Astrocyte (in vitro differentiated cells and primary cell): ENCODE data around the gene DLG1. TPM values are rescaled to one million over a fixed set of nuclear protein-coding genes. Genes with fewer than 3 reads are reported as not detected.

Experiments
- DNase-seq: peaks from one replicate; pipeline ENCODE4 v3.0.0-alpha.2; 2010; ENCODE audit warnings: low read depth
- FAIRE-seq: peaks from 2 replicates; lab custom pipeline; 2011; peaks lifted over from hg19 to GRCh38; lab: Jason Lieb, UNC
- H2AFZ ChIP-seq: 2 replicates; pipeline ENCODE4 v1.6.0; 2012; ENCODE audit warnings: low read depth, low read length, inconsistent platforms
- H3K27ac ChIP-seq: 2 replicates; pipeline ENCODE4 v1.5.1; 2011; ENCODE audit warnings: low read depth, low read length, inconsistent platforms
- H3K27me3 ChIP-seq: 2 replicates; pipeline ENCODE4 v1.6.0; 2011; ENCODE audit warnings: low read length, inconsistent platforms; ENCODE audit not compliant: insufficient read depth
- H3K36me3 ChIP-seq: 2 replicates; pipeline ENCODE4 v1.5.1; 2011; ENCODE audit warnings: low read length, inconsistent platforms; ENCODE audit not compliant: insufficient read depth
- H3K4me1 ChIP-seq: 2 replicates; pipeline ENCODE4 v1.5.1; 2011; ENCODE audit warnings: low read length, inconsistent platforms; ENCODE audit not compliant: insufficient read depth
- H3K4me2 ChIP-seq: 2 replicates; pipeline ENCODE4 v1.6.0; 2012; ENCODE audit warnings: low read length, inconsistent platforms
- H3K4me3 ChIP-seq: 2 replicates; pipeline ENCODE4 v1.5.1; 2011; ENCODE audit warnings: low read depth, mild to moderate bottlenecking, low read length, inconsistent platforms; ENCODE audit not compliant: insufficient read depth
- H3K79me2 ChIP-seq: 2 replicates; pipeline ENCODE4 v1.6.0; 2012; ENCODE audit warnings: mild to moderate bottlenecking, low read length, inconsistent platforms; ENCODE audit not compliant: insufficient read depth
- H3K9ac ChIP-seq: 2 replicates; pipeline ENCODE4 v1.6.0; 2012; ENCODE audit warnings: mild to moderate bottlenecking, low read length, inconsistent platforms
- H3K9me3 ChIP-seq: 2 replicates; pipeline ENCODE4 v1.5.1; 2012; ENCODE audit warnings: low read depth, mild to moderate bottlenecking, low read length, inconsistent platforms; ENCODE audit not compliant: insufficient read depth
- H4K20me1 ChIP-seq: 2 replicates; pipeline ENCODE4 v1.6.0; 2012; ENCODE audit warnings: low read length, inconsistent platforms; ENCODE audit not compliant: insufficient read depth
- H3K27ac Mint-ChIP-seq: one replicate; pipeline ENCODE4 v1.8.0; 2021; ENCODE audit warnings: mild to moderate bottlenecking, mixed read lengths; ENCODE audit not compliant: unreplicated experiment
- H3K27me3 Mint-ChIP-seq: one replicate; pipeline ENCODE4 v1.8.0; 2021; ENCODE audit warnings: low read depth, mixed read lengths; ENCODE audit not compliant: unreplicated experiment
- H3K36me3 Mint-ChIP-seq: one replicate; pipeline ENCODE4 v1.8.0; 2021; ENCODE audit warnings: low read depth, mixed read lengths; ENCODE audit not compliant: unreplicated experiment
- H3K4me1 Mint-ChIP-seq: one replicate; pipeline ENCODE4 v1.8.0; 2021; ENCODE audit warnings: low read depth, mixed read lengths; ENCODE audit not compliant: unreplicated experiment
- H3K4me3 Mint-ChIP-seq: one replicate; pipeline ENCODE4 v1.8.0; 2021; ENCODE audit warnings: mild to moderate bottlenecking, moderate library complexity, mixed read lengths; ENCODE audit not compliant: unreplicated experiment
- H3K9me3 Mint-ChIP-seq: one replicate; pipeline ENCODE4 v1.8.0; 2021; ENCODE audit warnings: mild to moderate bottlenecking, mixed read lengths; ENCODE audit not compliant: unreplicated experiment
- CTCF ChIP-seq: IDR thresholded peaks from 2 replicates; pipeline ENCODE4 v1.5.1; 2011; ENCODE audit warnings: low read depth, mild to moderate bottlenecking, inconsistent platforms, low read length, moderate library complexity; ENCODE audit not compliant: insufficient read depth
- EZH2 ChIP-seq: IDR thresholded peaks from 2 replicates; pipeline ENCODE4 v1.6.1; 2012; ENCODE audit warnings: mild to moderate bottlenecking, low read length, inconsistent platforms; ENCODE audit not compliant: insufficient read depth
- total RNA-seq: library from RNA; stranded (reverse); gene quantifications from 2 replicates; pipeline ENCODE4 v1.2.1, GENCODE V29; 2021

The DLG1 gene
- total RNA-seq, 1 donor from 2014 or later = 210 TPM

GRCh38 chr3:197104738-197105137 lies 193.7 kb downstream of the DLG1 start:
- DNase-seq = no peak
- no peak overlapping the region for H3K4me3 Mint-ChIP-seq
- peaks cover 32% of the 10 kb centered on the region for H3K36me3 ChIP-seq

GRCh38 chr3:197103766-197104165 lies 194.6 kb downstream of the DLG1 start:
- no peaks in the 10 kb centered on the region for H3K27me3 Mint-ChIP-seq
- no peak overlapping the region for H3K27ac ChIP-seq
- peaks cover 46% of the 10 kb centered on the region for H4K20me1 ChIP-seq
- H3K9me3 ChIP-seq = no peaks in the 10 kb centered on the region
- TF ChIP-seq CTCF (no peak), EZH2 (no peak)
- H3K4me1 Mint-ChIP-seq = no peaks in the 10 kb centered on the region
- peak; percentile 52 for DNase-seq
- H3K4me3 ChIP-seq = no peak overlapping the region
- H3K9me3 Mint-ChIP-seq = no peaks in the 10 kb centered on the region
- H2AFZ ChIP-seq = no peak overlapping the region
- H3K4me3 Mint-ChIP-seq = no peak overlapping the region
- peaks cover 21% of the 10 kb centered on the region for H3K79me2 ChIP-seq
- H3K36me3 Mint-ChIP-seq = peaks cover 26% of the 10 kb centered on the region
- no peak overlapping the region for H3K9ac ChIP-seq
- no peak overlapping the region for H3K4me2 ChIP-seq
- H3K36me3 ChIP-seq = peaks cover 30% of the 10 kb centered on the region
- H3K27me3 ChIP-seq = no peaks in the 10 kb centered on the region
- no peak overlapping the region for H3K27ac Mint-ChIP-seq
- H3K4me1 ChIP-seq = no peaks in the 10 kb centered on the region
- FAIRE-seq = no peak

More at GRCh38 chr3:197104738-197105137, 193.7 kb downstream of the DLG1 start:
- Mint-ChIP-seq H3K9me3 (no peaks in the 10 kb centered on the region), H3K4me1 (no peaks in the 10 kb centered on the region), H3K36me3 (peaks cover 27% of the 10 kb centered on the region), H3K27me3 (no peaks in the 10 kb centered on the region), H3K27ac (no peak overlapping the region)
- no peaks in the 10 kb centered on the region for H3K9me3 ChIP-seq
- H3K4me3 ChIP-seq = no peak overlapping the region
- no peak overlapping the region for H3K27ac ChIP-seq
- no peak overlapping the region for H2AFZ ChIP-seq
- no peak overlapping the region for H3K9ac ChIP-seq
- H3K79me2 ChIP-seq = peaks cover 17% of the 10 kb centered on the region
- no peaks in the 10 kb centered on the region for H3K27me3 ChIP-seq
- no peak overlapping the region for H3K4me2 ChIP-seq
- peaks cover 44% of the 10 kb centered on the region for H4K20me1 ChIP-seq
- no peak for FAIRE-seq
- H3K4me1 ChIP-seq = no peaks in the 10 kb centered on the region
- no peak for TF ChIP-seq CTCF
- TF ChIP-seq EZH2 = no peak

- no peak for FAIRE-seq
- H3K9me3 ChIP-seq = no peaks in the 10 kb centered on the region
Observed at GRCh38 chr3:197093871-197094270, 204.5 kb downstream of the DLG1 start.

More at GRCh38 chr3:197093871-197094270, 204.5 kb downstream of the DLG1 start:
- peaks cover under 1% of the 10 kb centered on the region for H3K4me1 Mint-ChIP-seq
- H3K9me3 Mint-ChIP-seq = no peaks in the 10 kb centered on the region
- Histone ChIP-seq H3K4me3 (no peak overlapping the region), H3K9ac (no peak overlapping the region), H3K36me3 (peaks cover 36% of the 10 kb centered on the region), H2AFZ (no peak overlapping the region), H3K79me2 (peaks cover 17% of the 10 kb centered on the region), H3K27me3 (no peaks in the 10 kb centered on the region), H4K20me1 (peaks cover 29% of the 10 kb centered on the region), H3K4me2 (no peak overlapping the region), H3K4me1 (no peaks in the 10 kb centered on the region), H3K27ac (no peak overlapping the region)
- H3K4me3 Mint-ChIP-seq = no peak overlapping the region
- H3K27ac Mint-ChIP-seq = no peak overlapping the region
- peaks cover 11% of the 10 kb centered on the region for H3K36me3 Mint-ChIP-seq
- no peaks in the 10 kb centered on the region for H3K27me3 Mint-ChIP-seq
- TF ChIP-seq CTCF (no peak), EZH2 (no peak)
- no peak for DNase-seq
